ENCODE data around the gene BTN2A1.

The BTN2A1 gene

GRCh38 chr6:26483727-26484126 lies 26.0 kb downstream of the BTN2A1 start:
- DNase-seq (ENCODE audit: low read depth) = no peak
- no peak overlapping the region for H3K4me3 ChIP-seq (ENCODE audit: low read length)
- no peak for TF ChIP-seq CTCF (conservative IDR thresholded peaks at IDR 0.05; ENCODE audit: low read depth, low read length)

GRCh38 chr6:26484161-26484560 lies 26.4 kb downstream of the BTN2A1 start:
- no peak for TF ChIP-seq CTCF (conservative IDR thresholded peaks at IDR 0.05; ENCODE audit: low read depth, low read length)
- DNase-seq (ENCODE audit: low read depth) = no peak

GRCh38 chr6:26485112-26485780 lies 27.5 kb downstream of the BTN2A1 start:
- H3K4me3 ChIP-seq (ENCODE audit: low read length) = no peak overlapping the region
- DNase-seq (ENCODE audit: low read depth) = no peak
- no peak for TF ChIP-seq CTCF (conservative IDR thresholded peaks at IDR 0.05; ENCODE audit: low read depth, low read length)

More at GRCh38 chr6:26484161-26484560, 26.4 kb downstream of the BTN2A1 start:
- H3K4me3 ChIP-seq (ENCODE audit: low read length) = no peak overlapping the region

GRCh38 chr6:26486358-26486757 lies 28.6 kb downstream of the BTN2A1 start:
- TF ChIP-seq CTCF (conservative IDR thresholded peaks at IDR 0.05; ENCODE audit: low read depth, low read length) = no peak
- H3K4me3 ChIP-seq (ENCODE audit: low read length) = no peak overlapping the region
- DNase-seq (ENCODE audit: low read depth) = no peak

GRCh38 chr6:26487466-26487865 lies 29.7 kb downstream of the BTN2A1 start:
- no peak for DNase-seq (ENCODE audit: low read depth)
- no peak overlapping the region for H3K4me3 ChIP-seq (ENCODE audit: low read length)
- TF ChIP-seq CTCF (conservative IDR thresholded peaks at IDR 0.05; ENCODE audit: low read depth, low read length) = no peak

GRCh38 chr6:26489996-26490964 lies 32.5 kb downstream of the BTN2A1 start:
- TF ChIP-seq CTCF (conservative IDR thresholded peaks at IDR 0.05; ENCODE audit: low read depth, low read length) = no peak
- no peak for DNase-seq (ENCODE audit: low read depth)
- H3K4me3 ChIP-seq (ENCODE audit: low read length) = no peak overlapping the region
